Stimulated activated CD8-positive, alpha-beta memory T cell treated with anti-CD3 and anti-CD28 coated beads, Interleukin-12 subunit alpha, Interleukin-12 subunit beta, amount 100 ng/mL, for 4 hours (primary cell): ENCODE measurements around the gene NNAT.

Experiments used
- DNase-seq: peaks from one replicate; pipeline ENCODE4 v3.0.0-alpha.2; 2020; ENCODE audit warnings: low read depth

Gene NNAT

DNA sequence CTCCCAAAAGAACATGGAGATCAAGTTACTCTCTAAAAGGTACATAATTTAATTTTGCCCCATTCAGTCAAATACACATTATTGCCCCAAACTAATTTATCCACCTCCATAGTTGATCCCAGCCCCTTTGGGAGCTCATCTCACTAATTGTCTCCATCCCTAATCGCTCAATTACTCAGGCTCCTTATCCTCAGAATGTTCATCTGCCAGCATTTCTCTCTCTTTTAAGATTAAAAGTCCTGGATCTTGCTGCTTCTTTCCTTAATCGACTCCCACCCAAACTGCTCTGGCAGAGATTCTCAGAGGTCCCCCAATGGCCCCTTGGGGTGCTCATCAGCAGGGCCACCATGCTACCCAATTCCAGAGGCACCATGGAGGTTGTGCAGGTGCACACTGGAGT lies 18.4 kb upstream of the NNAT start:
- DNase-seq: no peak

DNA sequence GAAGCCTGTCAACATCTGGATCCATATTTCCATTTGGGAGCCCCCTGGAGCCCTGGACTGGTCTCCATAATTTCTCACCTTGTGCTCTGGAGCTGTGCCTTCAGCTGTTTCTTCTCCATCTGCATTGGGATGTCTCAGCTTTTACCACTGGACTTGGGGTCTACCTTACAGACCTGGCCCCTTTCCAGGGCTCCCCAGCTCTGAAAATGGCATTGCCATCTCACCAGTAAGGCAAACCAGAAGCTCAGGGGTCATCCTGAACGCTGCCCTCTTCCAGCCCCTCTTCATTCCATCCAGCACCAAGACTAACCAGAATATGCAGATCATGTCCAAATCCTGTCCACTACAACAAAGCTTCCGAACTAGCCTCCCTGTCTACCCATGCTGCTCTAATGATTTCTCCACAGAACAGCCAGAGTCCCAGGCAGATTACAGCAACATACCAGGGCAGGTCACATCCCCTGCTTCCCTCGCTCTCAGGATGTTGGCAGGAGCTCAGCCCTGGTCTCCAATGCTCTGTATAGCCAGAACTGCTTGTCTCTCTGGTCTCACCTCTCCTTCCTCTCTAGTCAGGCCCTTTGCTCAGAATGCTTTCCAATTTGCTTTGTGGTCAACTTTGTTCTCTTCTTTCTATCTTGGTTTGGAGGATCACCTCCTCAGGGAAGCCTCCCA lies 17.7 kb upstream of the NNAT start:
- no peak for DNase-seq

DNA sequence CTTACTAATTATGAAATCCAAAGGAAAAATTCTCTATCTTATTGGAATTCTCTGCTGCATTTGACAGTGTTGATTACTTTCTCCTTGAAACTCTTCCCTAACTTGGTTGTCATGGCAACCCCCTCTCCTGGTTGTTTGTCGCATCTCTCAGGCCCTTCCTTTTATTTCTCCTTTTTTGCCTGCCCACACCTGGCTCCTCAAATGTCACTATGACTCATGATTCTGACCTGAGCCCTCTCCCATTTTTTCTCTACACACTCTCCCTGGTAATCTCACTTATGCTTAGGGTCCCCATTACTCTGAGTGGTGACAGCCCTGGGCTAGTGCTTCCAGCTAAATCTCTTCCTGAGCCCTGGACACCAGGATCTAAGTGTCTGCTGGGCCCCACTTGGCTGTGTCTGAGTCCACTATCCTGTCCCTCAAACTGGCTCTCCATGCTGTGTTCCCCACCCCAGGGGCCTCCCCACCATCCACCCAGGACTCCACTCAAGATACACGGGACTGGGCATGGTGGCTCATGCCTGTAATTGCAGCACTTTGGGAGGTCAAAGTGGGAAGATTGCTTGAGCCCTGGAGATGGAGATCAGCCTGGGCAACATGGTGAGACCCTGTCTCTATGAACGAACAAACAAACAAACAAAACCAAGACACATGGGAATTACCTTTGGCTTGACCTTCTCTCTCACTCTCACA lies 16.5 kb upstream of the NNAT start:
- no peak for DNase-seq

DNA sequence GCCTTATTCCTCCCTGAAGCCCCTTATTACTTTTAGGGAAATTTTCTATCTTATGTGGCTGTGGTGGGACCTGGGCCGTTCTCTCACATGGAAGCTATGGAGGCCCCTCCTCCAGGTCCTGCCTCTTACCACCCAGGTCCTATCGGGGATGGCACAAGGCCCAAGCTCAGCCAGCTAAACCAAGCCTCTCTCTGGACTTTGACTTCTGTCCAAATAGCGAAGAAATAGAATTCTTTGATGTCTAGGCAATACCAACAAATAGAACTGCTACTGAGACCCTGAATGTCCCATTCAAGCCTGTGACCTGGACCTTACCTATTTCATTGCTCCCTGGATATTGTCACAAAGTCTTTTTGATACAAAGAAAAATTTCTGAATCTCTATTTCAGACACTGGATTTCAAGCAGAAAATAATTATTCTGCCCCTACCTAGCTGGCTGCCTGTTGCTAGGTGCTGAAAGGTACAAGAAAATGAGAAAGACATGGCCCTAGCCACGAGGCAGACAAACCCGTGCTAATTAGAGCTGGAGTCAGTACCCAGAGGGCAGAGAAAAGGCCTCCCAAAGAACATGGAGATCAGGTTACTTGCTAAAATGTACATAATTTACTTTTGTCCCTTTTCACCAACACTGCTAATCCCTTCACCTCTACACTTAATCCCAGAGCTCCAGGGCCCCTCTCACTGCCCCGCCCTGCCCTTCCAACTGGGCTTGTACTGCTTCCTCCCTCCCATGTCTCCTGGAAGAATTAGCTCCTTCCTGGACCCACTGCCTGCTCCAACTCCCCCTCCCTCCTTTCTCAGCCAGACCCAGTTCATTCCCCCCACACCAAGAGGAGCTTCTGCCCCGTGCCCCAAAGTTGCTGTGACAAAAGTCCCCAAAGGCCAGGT lies 15.5 kb upstream of the NNAT start:
- no peak for DNase-seq

DNA sequence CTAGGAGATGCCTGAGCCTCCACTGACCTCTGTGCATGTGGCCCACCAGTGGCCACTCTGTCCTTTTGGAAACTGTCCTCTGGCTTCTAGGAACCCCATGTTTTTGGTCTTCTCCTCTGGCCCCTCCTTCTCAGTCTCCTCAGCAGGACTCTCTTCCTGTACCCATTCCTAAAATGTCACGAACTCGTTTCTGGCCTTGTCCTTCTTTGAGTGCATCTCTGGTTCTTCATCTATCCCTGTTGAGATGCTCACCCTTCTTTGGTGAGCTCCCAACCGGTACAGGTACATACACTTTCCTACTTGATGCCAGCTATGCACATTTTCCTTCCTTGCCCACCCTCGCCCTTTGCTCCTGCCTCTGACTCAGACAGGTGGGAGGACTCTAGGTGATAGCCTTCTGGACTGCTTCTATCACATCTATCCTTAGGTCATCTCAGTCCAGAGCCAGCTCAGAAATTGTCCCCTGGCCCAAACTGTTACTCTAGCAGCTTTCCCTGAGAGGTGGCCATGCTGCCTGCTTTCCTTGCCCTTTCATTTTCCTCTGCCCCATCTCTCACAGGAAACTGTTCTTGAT lies 14.8 kb upstream of the NNAT start:
- no peak for DNase-seq

DNA sequence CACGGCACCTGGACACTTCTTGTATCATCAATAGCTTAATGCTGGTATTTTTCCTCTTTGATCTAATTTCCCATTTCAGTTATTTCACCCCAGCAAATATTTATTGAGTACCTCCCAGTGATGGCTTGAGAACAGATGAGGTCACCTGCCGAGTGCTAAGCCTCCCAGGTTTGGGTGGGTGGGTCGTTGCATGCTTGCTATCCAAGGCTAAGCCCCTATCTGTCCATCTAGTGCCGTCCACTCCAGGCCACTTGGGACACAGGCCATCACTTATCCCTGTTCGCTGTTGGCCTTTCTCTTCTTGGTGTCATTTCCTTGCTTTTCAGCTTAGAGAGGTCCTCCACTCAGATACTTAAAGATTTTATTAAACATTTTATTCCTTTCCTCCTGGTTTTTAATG lies 10.8 kb upstream of the NNAT start:
- no peak for DNase-seq

DNA sequence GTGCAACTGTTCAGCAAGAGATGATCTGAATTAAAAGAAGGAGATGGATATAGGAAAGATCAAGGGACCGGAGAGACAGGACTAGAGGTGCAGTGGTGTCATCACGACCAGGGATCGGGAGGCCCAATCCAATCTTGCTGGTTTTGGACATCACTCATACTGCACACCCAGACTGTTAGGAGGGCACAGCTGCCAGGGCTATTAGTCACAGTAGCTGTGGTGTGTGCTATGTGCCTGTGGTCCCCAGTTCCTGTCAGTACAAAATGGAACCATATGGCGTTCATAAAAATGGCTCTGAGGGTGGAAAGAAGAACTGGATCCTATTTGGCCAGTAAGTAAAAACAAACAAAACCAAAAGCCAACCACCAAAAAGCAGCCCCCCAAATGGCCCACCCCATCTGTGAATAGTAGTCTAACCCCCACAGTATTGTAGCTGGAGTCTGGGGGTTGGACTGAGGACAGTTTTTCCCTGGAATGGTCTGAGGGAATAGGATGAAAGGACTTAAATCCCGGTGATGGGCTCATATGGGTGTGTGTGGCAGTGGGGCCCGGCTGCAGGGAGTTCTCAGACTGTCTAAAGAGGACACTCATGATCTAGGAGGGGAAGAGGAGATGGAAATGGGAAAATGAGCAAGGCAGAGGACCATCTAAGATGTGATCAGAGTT lies 9.3 kb upstream of the NNAT start:
- no peak for DNase-seq

DNA sequence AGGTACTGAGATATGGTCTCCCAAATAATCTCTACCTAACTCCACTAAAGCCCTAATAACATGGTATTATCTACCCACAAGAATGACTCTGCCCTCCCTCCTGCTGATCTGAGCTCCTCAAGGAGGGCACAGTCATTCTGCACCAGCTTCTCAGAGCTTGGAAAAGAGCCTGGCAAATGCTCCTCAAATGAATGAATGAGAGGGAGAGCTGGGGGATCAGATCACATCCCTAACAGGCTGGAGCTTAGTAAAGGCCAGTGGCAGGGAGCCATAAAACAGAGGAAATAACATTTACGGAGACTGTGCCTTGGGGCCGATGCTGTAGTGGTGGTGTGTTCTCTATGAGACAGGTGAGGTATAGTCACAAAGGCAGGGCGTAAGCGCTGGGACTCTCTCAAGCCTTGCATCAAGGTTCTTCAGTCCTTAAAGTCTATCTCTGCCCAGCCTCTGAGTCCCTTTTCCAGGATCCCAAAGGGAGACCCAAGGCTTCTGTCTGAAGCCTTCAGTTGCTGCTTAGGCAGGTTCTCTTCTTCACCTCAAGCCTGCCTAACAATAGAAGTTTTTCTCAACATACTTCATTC lies 7.2 kb upstream of the NNAT start:
- DNase-seq: no peak

DNA sequence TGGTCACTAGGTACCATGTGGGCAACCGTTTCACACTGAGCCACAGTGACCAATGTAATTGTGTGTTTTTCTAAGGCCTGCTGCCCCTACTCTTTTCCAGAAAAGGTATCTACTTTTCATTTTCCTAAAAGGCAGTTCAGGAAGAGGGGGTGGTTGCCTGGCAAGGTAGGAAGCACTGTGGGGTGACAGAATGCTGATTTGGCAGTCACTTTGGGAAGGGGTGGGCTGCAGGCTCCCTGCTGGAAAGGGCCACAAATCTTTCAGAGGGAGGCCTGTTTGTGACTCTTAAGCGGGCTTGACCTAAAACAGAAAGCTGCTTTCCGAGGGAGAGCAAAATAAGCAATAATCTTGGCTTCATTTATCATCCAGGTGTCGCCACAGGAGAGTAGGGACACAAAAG lies 5.2 kb upstream of the NNAT start:
- no peak for DNase-seq

DNA sequence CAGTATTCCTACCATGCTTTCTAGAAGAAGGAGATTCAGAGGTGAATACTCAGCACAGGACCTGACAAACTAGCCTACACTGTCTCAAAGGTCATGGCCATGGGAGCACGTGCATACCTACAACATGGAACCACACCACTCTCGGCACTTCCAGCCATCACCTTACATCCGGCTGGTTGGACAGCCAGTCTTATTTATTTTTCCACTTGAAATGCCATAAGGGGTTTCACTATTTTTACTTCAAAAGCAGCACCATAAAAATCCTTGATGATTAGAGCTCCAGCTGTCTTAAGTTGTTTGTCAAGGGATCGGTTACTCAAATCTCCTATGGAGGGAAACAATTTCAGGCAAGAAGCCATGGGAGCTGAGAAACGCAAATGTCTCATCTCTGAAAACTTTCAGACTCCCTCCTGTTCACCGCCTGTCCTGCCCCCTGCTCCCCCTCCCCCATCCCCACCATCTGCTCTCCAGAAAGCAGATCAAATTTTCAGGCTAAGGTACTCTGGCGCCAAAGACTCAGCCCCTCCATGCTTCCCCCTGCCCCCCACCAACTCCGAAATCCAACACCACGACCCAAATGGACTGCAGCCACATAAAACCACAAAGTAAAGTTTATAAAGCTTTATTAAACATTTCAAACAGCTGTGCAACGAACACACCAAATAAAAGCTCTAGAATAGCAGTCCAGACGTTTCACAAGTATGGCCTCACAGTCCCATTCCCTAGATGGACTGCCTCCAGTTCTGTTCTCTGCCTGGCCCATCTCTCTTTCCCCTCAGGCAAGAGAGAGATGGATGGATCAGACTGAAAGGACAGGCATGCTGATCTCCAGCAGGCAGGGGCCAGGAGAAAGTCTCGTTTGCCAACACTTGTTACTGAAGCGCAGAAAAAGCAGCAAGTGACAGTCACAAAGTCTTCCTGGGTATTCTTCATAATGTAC lies 4.0 kb upstream of the NNAT start:
- DNase-seq: no peak

DNA sequence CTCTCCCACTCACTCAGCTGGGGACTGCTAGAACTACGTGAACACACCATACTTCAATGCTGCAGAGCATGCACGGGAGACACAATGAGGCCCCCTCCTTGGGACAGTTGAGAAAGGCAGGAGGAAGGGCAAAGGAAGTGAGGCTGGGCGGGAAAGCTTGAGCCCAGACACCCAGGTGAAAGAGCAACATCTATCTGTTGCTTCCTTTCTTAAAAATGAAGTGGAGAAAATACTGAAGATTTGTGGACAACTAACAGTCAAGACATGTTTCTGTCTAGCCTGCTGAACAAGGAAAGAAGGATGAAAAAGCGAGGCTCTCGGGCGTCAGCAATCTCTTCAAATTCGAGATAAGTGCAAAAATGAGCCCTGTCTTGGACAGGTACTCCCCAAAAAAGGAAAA lies 3.0 kb upstream of the NNAT start:
- DNase-seq: no peak

DNA sequence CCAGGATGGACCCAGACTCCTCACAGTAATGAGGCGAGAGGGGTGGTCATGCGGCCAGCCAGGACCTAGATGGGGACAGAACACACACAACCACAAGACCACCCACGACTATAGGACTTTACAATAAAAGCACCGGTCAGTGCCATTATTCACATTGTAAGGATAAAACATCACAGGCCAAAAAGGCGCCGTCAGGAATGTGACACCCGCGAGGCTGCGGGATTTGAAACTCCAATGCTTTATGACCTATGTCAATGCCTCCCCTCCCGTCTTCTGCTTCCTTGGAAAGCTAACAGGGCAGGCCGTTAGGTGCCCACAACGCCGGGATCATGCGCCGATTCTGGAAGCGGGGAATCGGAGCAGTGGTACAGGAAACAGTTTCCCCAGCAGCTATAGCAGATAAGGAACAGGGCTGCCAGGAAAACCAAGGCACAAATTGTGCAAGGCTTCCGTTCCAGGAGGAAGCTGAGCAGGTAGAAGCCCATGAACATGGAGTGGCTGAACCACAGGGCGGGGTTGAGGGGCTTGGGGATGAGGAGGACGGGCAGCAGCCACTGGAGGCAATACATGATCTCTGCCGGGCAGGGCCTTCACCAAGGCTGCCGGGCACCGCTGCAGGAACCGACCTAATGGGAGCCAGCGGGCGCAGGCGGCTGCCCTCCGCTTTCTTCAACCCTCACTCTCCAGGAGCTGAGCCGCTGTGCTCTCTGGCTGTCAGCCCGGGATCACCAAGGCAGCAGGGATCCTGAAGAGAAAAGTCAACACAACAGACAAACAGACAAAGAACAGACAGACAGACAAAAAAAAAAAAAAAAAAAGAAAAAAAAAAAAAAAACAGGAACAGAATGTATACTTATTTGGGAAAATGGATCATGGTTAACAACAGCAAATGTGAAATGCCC lies 2.2 kb upstream of the NNAT start:
- DNase-seq: no peak

DNA sequence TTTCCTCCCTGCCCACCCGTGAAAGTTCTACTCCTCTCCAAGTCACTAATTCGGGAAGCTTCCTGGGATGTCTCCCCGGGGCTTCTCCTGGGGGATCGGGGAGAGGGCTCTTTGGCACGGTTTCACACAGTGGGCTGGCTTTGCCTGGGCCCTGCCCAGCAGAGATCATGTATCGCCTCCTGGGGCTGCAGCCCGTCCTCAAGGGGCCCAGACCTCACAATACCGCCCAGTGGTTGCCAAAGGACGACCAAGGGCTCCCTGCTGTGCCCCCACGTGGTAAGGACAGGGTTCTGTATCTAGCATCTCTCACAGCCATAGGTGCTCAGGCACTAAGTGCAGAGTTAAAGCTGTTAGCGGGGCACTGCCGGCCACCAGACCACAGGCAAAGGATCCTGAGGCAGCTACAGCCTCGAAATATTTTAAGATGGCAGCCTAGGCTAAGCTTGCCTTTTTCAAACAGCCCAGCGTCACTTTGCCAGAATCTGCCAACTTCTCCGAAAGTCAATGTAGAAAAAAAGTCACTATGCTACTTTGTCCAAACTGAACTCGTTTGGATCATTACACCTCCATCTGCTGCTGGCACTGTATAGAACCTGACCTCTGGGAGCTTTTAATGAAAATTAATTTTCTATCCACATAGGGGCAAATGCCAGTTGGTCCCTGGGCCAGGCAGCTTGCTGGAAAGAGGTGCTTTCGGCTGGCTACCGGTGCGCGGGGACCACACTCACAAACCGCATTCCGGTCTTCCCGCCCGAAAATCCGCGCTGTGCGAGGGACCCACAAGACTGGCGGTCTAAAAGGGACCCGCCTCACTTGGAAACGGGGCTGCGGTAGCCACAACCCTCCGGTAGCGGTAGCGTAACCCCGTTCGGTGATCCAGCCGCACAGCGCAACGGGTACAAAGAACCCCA lies 1.3 kb upstream of the NNAT start:
- DNase-seq: no peak

DNA sequence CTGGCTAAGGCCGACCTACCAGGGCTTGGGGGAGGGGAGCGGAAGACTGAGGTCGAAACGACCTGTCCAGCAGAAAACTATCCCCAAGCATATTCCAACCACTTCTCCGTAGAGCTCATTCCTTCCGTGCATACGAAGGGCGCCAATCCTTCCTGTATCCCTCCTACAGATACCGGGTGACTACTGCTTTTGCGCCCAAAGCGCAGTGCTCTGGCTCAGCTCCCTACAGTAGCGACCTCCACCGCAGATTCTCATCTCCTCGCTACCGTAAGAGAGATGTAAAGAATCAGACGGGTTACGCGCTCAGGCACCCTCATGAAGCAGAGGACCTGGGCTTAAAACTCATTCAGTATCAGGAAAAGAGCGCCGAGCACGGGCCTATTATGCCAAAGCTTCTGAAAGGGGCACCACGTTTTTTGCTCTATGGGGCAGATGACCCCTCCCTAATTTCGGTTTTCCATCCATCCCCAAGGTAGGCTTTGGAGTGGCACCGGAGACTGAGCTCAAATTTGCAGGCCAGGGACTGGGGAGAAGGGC lies 563 bp upstream of the NNAT start:
- no peak for DNase-seq

DNA sequence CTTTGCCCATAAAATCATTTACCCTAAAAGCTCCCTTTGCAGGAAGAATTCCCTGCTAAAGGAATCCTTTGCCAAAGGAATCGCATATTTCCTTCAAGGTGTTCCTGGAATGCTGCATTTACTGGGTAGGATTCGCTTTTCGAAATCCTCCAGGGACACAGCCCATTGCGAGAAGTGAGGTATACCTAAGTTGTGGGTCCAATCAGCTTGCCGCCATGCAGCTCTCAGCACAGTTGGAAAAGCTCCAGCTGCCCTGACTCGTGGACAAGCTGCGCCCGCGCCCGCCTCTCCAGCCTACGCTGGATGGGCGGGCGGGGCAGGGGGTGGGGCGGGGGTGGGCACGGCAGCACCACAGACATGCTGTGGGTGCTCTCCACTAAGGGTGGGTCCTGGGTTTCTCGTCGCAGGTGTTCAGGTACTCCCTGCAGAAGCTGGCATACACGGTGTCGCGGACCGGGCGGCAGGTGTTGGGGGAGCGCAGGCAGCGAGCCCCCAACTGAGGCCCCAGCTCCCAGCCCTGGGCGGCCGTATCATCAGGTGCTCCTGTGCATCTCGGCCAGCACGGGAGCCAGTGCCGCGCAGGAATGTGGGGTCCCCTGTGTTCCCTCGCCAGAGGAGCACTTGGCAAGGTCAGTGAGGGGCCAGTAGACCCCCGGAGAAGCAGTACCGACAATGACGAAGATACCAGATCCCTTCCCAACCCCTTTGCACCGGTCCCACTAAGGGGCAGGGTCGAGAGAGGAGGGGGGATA lies 1.4 kb downstream of the NNAT start:
- DNase-seq: no peak

DNA sequence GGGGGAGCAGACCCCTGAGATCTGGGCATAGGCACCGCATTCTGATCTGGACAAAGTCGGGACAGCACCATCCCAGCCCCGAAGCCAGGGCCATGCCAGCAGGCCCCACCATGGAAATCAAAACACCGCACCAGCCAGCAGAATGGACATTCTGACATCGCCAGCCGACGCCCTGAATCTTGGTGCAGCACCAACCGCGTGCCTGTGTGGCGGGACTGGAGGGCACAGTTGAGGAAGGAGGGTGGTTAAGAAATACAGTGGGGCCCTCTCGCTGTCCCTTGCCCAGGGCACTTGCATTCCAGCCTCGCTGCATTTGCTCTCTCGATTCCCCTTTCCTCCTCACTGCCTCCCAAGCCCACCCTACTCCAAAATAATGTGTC lies 2.0 kb downstream of the NNAT start:
- no peak for DNase-seq

DNA sequence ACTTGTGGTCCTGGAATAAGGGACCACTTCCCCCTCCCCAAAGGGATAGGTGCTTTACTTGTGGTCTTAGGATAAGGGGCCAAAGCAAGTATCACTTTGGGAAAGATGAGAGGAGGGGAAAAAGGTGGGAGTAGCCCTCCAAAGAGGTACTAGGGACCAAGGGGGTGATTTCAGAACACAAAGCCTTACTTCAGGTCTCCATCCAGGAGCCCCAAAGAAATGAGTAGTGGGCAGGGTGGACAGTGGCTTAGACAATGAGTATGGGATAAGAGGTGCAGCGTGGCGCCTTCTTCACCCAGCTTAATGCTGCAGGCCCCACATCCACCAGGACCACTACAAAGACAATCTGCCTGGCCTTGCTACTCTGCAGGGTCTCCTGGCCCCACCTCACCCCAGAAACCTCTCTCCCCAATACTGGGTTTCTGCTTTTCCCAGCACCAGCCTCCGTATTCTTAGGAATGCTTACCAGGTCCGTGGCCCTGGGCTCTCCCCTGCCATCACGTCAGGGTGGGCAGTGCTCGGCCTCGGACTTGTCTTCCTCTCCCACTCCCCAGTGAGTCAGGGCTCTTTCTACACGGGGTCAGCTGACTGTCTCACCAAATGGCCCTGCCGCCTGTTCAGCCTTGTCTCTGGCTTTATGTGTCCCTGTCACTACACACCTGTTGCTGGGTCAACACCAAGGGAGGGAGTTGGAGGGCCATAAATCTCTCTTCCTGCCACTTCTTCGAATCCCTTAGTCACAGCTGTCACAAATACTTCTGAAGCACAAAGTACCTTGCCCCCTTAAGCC lies 3.1 kb downstream of the NNAT start:
- no peak for DNase-seq
